ENCODE measurements around the gene UMAD1. TPM values are rescaled to one million over a fixed set of nuclear protein-coding genes. Genes with fewer than 3 reads are reported as not detected.
A peak's percentile ranks its signal among the peaks of the same experiment; 100 is the strongest.
"Not testable (repeated sequence)": the region's sequence is repeated elsewhere in the genome, so short reads cannot be mapped to it uniquely, and the experiment has no call there.

UMAD1 gene
- total and polyA plus RNA-seq, 10 donors = 7.6 to 21.2 (median 14.2) TPM

DNA sequence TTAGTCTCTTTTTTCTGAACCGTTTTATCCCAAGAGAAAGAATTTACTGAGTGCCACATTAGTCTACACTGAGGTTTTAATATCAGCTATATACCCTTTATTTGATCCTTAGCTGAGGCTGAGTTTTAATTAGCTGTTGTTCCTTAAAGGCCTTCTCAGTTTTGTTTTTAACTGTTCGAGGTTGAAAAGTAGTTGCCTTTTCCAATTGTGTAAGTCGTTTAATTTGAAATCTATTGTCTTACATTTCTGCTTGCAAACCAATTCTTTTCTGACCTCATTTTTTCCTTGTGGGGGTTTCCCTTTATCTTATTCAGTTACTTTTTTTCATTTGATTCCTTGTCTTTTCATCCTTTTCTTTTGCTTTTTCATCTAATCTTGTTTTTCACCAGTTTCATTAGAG, 30.8 kb downstream of the UMAD1 start:
- peaks cover 0 to 6% (median 0%) of the 10 kb centered on the region in 8 donors for H3K9me3 ChIP-seq
- no peak for DNase-seq
- H3K36me3 ChIP-seq = peaks cover 0 to 28% (median 8%) of the 10 kb centered on the region in 6 donors
- no peaks in the 10 kb centered on the region for H3K27me3 ChIP-seq (replicated peaks in 1 of 7)
- peak overlapping the region in 2 of 8 donors; percentile 13 to 20 for H3K27ac ChIP-seq
- H3K4me1 ChIP-seq = peaks cover 4 to 53% (median 24%) of the 10 kb centered on the region in 6 donors
- 46 to 65% (median 63%) methylated on average over 3 of the region's 3 CpGs for WGBS, 5 donors
- no peak overlapping the region for H3K4me3 ChIP-seq
- intact Hi-C loops (cut with DNase I; ENCODE audit: low total_unique reads) = no loop called here
- no peak for TF ChIP-seq POLR2AphosphoS5 (IDR thresholded peaks at IDR 0.05)
- TF ChIP-seq, protein P1, sequence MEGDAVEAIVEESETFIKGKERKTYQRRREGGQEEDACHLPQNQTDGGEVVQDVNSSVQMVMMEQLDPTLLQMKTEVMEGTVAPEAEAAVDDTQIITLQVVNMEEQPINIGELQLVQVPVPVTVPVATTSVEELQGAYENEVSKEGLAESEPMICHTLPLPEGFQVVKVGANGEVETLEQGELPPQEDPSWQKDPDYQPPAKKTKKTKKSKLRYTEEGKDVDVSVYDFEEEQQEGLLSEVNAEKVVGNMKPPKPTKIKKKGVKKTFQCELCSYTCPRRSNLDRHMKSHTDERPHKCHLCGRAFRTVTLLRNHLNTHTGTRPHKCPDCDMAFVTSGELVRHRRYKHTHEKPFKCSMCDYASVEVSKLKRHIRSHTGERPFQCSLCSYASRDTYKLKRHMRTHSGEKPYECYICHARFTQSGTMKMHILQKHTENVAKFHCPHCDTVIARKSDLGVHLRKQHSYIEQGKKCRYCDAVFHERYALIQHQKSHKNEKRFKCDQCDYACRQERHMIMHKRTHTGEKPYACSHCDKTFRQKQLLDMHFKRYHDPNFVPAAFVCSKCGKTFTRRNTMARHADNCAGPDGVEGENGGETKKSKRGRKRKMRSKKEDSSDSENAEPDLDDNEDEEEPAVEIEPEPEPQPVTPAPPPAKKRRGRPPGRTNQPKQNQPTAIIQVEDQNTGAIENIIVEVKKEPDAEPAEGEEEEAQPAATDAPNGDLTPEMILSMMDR (IDR thresholded peaks at IDR 0.05 in 8 of 11, conservative IDR thresholded peaks at IDR 0.05 in 3 of 11) = no peak
- no peak for TF ChIP-seq POLR2A (IDR thresholded peaks at IDR 0.05)

DNA sequence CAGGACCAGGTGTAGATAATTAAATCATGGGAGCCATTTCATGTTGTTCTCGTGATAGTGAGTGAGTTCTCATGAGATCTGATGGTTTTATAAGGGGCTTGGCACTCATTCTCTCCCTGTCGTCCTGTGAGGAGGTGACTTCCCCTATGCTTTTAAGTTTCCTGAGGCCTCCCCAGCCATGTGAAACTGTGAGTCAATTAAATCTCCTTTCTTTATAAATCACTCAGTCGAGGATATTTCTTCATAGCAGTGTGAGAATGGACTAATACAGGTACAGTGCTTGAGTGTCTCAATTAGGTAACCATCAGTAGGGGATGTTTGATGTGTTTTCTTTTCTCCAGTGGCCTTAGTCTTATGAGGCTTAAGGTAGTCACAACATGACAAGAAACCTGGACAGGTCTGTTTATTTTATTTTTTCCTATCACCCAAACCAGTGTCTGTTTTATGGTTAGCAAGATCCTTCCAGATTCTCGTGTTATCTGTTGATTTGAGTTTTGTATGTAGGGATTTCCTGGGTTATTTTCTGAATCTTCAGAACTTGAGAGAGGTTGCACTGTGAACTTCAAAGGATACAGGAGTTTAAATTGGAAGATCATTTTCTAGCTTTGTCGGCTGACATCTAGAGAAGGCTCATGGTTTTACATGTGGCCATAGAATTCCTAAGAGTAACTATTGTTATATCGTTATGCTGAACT, 32.1 kb downstream of the UMAD1 start:
- WGBS, 5 donors = 70 to 76% (median 71%) methylated on average over 6 of the region's 6 CpGs
- intact Hi-C loops (cut with DNase I; ENCODE audit: low total_unique reads) = no loop called here
- Histone ChIP-seq H3K4me1 (peaks cover 4 to 40% (median 19%) of the 10 kb centered on the region in 6 donors), H3K27me3 (replicated peaks in 1 of 7) (no peaks in the 10 kb centered on the region), H3K4me3 (no peak overlapping the region), H3K36me3 (peaks cover 0 to 36% (median 8%) of the 10 kb centered on the region in 6 donors), H3K27ac (peak overlapping the region in 1 of 8 donors; percentile 13), H3K9me3 (peaks cover 0 to 10% (median 4%) of the 10 kb centered on the region in 8 donors)
- no peak for TF ChIP-seq POLR2A (IDR thresholded peaks at IDR 0.05)
- TF ChIP-seq POLR2AphosphoS5 (IDR thresholded peaks at IDR 0.05) = no peak
- TF ChIP-seq, protein P1 (IDR thresholded peaks at IDR 0.05 in 8 of 11, conservative IDR thresholded peaks at IDR 0.05 in 3 of 11) = no peak
- no peak for DNase-seq

DNA sequence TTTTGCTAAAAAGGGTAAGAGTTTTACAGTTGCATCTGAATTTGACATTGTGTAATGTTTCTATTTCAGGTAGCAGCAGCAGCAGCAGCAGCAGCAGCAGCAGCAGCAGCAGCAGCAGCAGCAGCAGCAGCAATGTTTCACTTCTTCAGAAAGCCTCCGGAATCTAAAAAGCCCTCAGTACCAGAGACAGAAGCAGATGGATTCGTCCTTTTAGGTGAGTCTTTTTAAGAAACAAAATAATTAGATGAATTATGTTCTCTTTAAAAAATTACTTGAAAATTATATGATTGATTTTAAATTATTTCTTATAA, 32.6 kb downstream of the UMAD1 start:
- H3K27ac ChIP-seq = no peak overlapping the region
- H3K36me3 ChIP-seq = peaks cover 0 to 40% (median 8%) of the 10 kb centered on the region in 6 donors
- peaks cover 0 to 14% (median 9%) of the 10 kb centered on the region in 8 donors for H3K9me3 ChIP-seq
- no peak overlapping the region for H3K4me3 ChIP-seq
- peaks cover 4 to 35% (median 17%) of the 10 kb centered on the region in 6 donors for H3K4me1 ChIP-seq
- DNase-seq = no peak
- intact Hi-C loops (cut with DNase I; ENCODE audit: low total_unique reads) = no loop called here
- 82 to 88% (median 87%) methylated on average over 2 of the region's 2 CpGs for WGBS, 5 donors
- no peak for TF ChIP-seq POLR2A (IDR thresholded peaks at IDR 0.05)
- TF ChIP-seq, protein P1 (IDR thresholded peaks at IDR 0.05 in 8 of 11, conservative IDR thresholded peaks at IDR 0.05 in 3 of 11) = no peak
- no peak for TF ChIP-seq POLR2AphosphoS5 (IDR thresholded peaks at IDR 0.05)
- no peaks in the 10 kb centered on the region for H3K27me3 ChIP-seq (replicated peaks in 1 of 7)

DNA sequence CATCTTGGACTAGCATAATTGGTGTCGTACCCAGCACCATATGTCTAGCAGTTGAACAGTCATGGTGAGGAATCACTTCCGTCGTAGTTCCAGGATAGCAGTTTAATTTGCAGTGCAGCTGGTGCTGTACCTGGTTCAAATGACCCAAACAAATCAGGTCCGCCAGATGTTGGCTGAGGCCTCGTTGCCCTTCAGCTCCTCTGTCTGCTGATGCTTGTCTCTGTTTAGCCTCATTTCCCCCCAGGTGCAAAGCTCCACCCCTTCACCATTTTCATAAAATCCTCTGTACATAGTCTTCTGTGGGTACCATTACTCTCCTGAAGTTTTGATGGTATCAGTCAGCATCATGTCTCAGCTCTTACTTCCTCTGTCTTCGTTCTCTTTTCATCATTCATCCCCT, 35.1 kb downstream of the UMAD1 start:
- intact Hi-C loops (cut with DNase I; ENCODE audit: low total_unique reads) = no loop called here
- no peak overlapping the region for H3K4me3 ChIP-seq
- DNase-seq = no peak
- no peak overlapping the region for H3K27ac ChIP-seq
- no peaks in the 10 kb centered on the region for H3K27me3 ChIP-seq (replicated peaks in 1 of 7)
- H3K9me3 ChIP-seq = peaks cover 0 to 11% (median 9%) of the 10 kb centered on the region in 8 donors
- no peak for TF ChIP-seq POLR2AphosphoS5 (IDR thresholded peaks at IDR 0.05)
- TF ChIP-seq, protein P1 (IDR thresholded peaks at IDR 0.05 in 8 of 11, conservative IDR thresholded peaks at IDR 0.05 in 3 of 11) = no peak
- no peak for TF ChIP-seq POLR2A (IDR thresholded peaks at IDR 0.05)
- peaks cover 5 to 37% (median 12%) of the 10 kb centered on the region in 6 donors for H3K4me1 ChIP-seq
- peaks cover 0 to 40% (median 8%) of the 10 kb centered on the region in 6 donors for H3K36me3 ChIP-seq
- WGBS, 5 donors = 68 to 82% (median 78%) methylated on average over 6 of the region's 6 CpGs

DNA sequence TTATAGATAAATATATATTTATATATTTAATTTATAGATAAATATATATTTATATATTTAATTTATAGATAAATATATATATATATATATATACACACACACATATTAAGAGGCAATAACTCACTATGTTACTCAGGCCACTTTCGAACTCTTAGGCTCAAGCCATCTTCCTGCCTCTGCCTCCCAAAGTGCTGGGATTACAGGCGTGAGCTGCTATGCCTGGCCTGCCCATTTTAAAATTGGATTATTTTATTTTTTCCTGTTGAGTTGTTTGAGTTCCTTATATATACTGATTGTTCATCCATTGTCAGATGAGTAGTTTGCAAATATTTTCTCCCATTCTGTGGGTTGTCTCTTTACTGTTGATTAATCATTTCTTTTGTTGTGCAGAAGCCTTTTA, 39.1 kb downstream of the UMAD1 start:
- not testable (repeated sequence) for H3K27me3 ChIP-seq (replicated peaks in 1 of 7); DNase-seq; H3K4me3 ChIP-seq
- Histone ChIP-seq H3K9me3 (peaks cover 0 to 11% (median 9%) of the 10 kb centered on the region in 8 donors), H3K36me3 (peaks cover 0 to 29% (median 8%) of the 10 kb centered on the region in 6 donors), H3K4me1 (peaks cover 9 to 31% (median 21%) of the 10 kb centered on the region in 6 donors), H3K27ac (peak overlapping the region in 1 of 8 donors; percentile 32)
- intact Hi-C loops (cut with DNase I; ENCODE audit: low total_unique reads) = loop anchor here (10.0 kb wide), 1 partner anchor 535 kb away; no protein-coding TSS in a partner anchor
- 88 to 100% (median 96%) methylated on average over 2 of the region's 2 CpGs for WGBS, 5 donors
